Islet of Langerhans (tissue), 1 donor: Measurements from ENCODE around the gene TANC2.
"Not testable (repeated sequence)": the region's sequence is repeated elsewhere in the genome, so short reads cannot be mapped to it uniquely, and the experiment has no call there.

ENCODE experiments used
- FAIRE-seq: peaks from one replicate; lab custom pipeline; 2011; peaks lifted over from hg19 to GRCh38; lab: Jason Lieb, UNC

Gene TANC2

DNA sequence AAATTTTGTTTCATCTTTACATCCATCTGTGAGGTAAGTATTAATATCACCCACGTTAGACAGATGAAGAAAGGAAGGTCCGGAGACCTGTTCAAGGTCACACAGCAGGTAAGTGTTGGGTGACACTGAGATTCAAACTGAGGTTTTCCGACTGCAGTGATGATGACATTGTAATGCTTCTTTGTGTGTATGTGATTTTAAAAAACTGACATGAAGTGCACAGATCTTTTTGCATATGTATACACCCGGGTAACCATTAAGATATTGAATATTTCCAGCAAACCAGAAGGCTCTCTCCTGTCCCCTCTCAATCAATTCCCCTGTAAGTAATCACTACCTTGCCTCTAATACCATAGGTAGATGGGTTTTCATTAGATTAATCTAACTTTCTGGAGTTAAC is 1.5 kb upstream of the TANC2 start:
- FAIRE-seq: no peak

DNA sequence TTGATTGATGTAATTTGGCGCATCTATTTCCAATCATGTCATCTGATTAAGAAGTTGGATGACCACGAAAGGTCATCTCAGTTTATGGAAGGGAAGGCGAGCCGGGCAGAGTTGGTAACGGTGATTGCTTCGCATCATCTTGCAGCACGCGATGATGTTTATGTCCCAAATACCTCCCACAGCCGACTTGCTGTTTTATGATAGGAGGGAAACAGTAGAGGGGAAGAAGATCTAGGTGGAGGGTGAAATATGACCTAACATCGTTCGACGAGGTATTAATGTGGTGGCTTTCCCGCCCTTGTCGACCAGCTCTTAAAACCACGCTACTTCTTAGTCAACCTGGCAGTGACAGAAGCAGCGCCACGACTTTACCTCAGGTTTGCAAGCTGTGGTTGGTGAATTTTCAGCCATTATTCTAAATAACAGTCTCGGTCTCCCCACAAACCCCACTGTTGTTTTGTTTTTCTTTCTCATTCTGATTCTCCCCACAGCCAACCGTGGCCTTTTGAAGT is 805 bp upstream of the TANC2 start:
- no peak for FAIRE-seq

DNA sequence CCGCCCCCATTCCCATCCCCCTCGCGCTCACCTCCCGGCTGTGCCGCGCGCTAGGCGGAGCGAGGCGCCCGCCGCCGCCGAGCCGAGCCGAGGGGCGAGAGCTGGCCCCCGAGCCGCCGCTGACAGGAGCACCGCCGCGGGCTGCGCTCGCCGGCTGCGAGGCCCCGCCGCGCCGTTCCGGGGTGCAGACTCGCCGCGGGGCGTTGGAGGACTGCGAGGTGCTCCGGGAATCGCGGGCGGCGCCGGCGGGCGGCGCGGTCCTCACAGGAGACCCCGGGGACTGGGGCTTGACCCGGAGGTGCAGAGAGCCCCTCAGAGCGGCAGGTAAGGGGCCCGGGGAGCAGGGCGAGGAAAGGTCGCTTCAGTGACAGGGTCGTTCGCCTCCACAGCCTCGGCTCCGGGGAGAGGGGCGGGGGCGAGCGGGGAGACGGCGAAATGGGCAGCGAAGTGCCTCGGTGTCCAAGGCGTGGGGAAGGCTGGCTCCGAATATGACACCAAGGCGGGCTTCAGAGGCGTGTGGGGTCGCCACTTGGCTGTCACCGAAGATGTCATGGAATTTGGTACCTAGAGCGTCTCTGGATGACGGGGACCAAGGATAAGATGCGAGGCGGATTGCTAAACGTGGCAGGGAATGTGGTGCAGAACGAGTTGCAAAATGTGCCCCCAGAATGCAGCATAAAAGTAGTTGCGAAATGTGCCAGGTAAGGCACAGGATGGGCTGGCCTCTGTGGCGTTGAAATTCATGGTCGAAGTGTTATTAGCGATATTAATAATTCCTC is 580 bp downstream of the TANC2 start:
- no peak for FAIRE-seq

DNA sequence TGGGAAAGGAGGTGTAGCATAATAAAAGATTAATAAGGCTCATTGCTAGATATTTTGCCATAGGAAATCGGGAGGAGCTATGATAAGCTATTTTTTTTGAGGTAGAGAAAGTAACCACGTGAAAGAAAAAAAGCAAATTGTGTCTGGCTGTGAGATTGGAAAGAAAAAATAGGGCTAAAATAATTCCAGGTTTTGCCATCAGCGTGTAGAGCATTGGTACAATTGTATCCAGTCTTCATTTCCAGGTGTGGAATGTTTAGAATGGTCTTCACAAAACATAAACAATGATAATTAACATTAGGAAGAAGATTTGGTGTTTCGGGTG is 1.1 kb downstream of the TANC2 start:
- no peak for FAIRE-seq

DNA sequence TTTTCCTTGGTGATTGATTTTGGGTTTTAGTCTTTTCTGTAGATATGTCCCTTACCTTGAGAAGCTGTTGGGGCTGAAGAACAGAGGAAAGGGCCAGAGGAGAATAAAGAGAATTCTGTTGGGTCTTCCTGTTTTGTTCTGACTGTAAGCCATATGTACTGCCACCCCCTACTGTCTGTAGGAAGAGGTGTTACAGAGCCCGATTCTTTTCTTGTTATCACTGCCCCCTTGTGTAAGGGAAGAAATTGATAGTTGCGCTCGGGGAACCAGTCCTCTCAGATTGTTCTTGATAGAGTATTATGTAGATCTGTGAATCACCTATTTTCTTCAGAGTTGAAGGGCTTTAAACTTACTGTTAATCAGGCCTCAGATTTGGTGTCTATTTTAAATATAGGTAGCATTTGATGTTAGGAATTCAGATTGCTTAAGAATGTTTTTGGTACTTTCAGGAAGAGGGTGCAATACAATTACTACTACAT is 2.4 kb downstream of the TANC2 start:
- FAIRE-seq: peak; percentile 98

DNA sequence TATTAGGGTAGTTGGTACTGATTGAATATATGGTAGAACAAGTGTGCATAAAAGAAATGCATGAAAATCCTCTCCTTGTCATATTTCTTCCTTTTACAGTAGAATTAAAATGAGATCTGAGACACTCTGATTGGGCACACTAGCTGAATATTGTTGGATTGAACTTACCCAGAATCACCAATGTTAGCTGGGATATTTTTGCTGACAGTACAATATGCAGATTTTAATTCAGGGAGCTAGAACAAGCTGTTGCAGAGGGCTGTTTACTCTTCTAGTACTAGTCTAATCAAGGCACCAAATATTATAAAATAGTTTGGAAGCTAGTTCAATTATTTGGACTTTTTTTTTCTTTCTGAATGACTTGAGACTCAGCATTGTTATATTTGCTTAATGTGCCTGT is 4.6 kb downstream of the TANC2 start:
- FAIRE-seq: peak; percentile 65

DNA sequence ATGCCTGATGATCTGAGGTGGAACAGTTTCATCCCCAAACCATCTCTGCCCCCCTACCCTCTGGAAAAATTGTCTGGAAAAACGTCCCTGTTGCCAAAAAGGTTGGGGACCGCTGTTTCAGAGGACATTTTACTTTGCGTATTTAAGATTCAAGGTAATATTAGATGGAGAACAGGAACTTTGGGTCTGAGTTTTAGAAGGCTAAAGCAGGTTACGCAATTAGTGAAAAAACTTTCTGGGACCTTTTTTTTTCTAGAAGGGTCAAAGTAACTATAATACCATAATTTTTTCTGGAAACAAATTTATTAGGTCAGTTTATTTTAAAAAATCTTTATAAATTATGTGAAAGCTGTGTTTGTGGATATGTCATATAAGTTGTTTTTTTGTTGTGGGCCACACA is 5.8 kb downstream of the TANC2 start:
- FAIRE-seq: no peak

DNA sequence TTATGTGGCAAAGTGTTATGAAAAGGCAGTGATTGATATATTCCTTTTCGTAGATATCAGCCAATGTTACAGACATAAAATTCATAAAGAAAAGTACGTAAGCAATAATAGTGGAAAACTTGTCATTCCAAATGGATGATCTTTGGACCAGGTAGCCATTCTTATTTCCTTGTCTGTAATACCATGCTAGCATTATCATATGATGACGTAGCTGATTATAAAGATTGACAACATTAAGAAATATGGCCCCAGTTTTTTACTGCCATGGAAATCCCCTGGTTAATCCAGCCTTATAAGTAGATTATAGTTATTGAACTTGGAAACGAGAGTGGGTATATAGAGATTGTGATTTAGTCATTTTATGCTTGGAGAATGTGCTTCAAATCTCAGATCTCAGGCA is 8.8 kb downstream of the TANC2 start:
- no peak for FAIRE-seq

DNA sequence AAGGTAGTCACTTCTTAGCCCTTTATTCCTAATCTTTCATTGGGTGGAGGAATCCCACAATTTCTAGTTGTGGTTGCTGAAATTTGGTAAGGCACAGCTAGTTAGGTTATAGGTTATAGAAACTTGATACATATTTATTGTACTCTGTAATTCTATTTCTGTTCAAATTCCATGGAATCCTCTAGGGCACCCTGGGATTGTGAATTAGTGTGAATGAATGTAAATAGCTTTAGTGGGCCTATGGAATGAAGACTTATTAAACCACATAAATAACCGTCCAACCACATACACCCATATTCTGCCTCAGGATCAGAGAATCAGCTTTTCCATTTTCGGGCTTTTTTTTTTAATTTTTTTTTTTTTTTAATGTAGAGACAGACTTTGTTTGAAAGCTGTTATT is 9.2 kb downstream of the TANC2 start:
- FAIRE-seq: no peak

DNA sequence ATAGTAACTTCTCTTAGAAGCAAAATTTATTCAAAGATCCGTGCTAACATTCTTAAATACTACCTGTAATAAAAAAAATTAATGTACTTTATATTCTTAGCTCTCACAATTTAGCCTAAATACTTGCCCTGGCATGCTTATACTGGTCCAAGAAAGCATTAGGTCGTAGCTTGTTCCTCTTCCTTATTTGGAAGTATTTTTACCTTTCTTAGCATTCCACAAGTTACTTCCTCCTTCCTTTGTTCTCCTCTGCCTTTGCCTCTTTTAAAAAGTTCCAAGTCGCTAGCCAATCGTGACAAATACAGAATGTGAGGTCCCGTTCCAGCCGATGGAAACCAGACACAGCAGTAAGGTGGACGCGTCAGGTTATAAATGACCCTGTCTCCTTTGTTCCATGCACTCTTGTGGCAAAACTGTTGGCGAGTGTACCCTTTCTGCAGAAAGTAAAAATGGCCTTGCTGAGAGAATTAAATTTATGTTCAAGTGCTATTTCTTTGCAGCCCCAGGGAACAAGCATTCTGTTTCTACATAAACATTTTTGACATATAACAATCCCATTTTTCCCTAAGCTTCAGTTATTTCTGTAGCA is 10.7 kb downstream of the TANC2 start:
- not testable (repeated sequence) for FAIRE-seq

DNA sequence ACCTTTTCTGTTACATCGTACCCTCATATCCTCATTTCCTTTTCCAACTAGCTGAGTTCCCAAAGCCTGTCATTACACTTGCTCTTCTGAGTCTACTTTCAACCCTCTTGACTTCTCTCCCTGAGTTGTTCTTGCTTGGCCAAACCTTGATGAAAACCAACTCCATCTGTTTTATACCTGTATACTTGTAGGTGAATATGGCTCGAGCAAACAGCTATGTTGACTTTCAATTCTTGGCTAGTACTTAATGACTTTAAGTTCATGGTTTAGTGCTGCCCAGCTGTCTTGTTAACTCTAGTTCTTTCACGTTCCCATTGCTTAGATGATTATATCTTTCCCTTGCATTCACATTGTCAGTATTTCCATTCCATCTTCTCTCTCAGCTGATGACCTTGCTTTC is 14.8 kb downstream of the TANC2 start:
- no peak for FAIRE-seq

DNA sequence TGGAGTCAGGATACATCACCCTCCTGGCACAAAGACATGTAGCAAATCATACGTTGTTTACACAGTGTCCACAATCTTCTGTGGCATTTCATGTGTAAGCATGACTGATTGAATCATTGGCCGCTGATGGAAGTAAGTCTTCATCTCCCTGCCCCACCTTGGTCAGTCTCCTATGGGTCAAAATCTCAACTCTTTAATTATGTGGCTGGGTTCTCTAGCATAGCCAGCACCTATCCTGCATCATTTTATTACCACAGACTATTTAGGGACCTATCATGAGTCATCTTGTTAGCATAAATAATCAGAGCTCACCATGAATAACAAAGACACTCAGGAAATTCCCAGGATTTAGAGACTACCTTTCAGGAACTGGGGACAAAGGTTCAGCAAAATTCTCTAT is 15.9 kb downstream of the TANC2 start:
- FAIRE-seq: no peak

DNA sequence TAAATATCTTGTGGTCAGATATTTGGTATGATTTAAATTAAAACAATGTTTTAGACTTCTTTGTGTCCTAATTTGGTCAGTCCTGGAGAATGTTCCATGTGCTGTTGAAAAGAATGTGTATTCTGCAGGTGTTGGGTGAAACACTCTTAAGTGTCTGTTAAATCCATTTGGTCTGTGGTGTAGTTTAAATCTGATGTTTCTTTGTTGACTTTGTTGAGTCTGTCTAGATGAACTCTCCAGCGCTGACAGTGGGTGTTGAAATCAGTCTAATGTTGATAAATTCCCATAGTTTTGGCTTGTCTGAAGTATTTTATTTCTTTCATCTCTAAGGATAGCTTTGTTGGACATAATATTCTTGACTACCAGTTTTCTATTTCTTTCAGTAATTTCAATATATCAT is 18.8 kb downstream of the TANC2 start:
- no peak for FAIRE-seq

DNA sequence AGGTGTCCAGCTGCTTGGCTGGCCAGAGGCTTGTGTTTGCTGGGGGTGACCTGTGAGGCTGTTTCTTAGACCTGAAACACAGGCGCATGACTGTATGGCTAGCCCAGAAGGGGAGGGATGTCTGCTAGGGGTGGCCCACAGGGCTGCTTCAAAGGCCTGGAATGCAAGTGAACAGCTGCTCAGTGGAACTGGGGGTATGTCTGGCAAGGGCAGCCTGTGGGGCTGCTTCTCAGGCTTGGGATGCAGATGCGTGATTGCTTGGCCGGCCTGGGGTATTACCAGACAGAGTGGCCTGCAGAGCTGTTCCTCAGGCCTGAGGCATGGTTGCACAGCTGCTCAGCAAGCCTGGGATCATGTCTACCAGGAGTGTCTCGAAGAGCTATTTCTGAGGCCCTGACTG is 20.5 kb downstream of the TANC2 start:
- FAIRE-seq: no peak

DNA sequence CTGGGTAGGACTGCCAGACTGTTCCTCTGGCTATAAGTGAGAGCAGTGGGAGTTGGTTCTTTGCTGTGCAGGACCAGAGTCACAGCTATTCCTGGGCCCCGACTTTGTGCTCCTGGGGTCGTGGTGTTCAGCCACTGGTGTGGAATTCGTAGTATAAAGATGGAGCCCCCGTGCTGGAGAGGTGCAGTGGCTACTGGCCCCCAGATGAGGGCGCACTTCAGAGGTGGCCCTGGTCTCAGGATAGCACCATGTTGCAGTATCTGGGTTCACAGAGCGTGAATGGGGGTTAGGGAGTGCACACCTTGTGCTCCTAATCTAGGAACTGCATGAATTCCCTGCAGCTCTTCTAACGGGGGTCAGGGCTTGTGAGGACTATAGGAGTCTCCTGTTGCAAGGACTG is 21.1 kb downstream of the TANC2 start:
- FAIRE-seq: no peak

DNA sequence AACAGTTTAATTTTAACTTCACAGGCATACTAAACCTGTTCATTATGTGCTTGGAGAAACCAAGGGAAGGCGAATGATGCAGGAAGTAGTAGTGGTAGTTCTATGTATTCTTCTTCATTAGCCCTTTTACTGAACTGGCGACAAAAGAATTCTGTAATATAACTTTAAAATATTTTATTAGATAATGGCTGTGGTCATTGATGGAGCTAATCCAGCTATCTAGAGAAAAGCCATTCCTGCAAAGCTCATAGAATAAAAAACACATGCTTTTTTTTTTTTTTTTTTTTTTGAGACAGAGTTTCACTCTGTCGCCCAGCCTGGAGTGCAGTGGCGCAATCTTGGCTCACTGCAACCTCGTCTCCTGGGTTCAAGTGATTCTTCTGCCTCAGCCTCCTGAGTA is 23.5 kb downstream of the TANC2 start:
- FAIRE-seq: no peak

DNA sequence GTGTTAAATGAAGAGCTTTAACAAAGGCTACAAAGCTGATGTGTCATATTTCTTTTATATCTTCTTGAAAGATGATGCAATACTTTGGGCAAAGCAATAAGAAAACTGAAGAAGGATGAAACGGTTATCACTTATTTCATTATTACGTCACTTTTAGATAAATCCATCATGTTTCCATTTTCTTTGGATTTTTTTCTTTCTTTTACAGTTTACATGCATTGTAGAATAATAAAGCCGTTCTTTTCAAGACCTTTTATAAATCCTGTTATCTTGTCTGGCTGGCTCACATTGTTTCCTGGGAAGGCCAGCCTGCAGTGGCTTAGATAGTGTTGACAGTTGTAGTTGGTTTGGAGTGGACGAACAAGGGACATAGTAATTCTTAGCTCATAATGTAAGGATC is 28.9 kb downstream of the TANC2 start:
- FAIRE-seq: no peak

DNA sequence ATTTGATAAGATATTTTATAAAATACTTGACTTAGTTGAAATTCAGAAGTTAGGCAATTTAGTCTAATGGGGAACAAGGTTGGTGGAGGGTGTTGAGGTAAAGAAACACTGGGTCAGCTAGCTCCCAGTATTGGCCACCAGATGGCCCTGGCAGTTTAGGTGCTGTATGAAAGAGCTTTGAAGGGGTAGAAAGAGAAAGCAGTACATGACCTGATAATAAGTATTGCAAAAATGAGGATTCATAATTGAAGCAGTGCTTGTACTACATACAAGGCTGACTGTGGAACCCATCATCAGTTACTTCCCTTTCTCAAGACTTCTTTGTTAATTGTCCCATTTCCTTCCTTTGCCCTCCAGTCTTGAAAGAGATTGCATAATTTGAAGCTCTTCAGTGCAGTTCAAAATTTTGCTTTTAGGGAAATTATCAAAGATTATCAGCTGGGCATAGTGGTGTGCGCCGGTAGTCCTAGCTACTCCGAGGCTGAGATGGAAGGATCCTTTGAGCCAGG is 29.4 kb downstream of the TANC2 start:
- FAIRE-seq: no peak

DNA sequence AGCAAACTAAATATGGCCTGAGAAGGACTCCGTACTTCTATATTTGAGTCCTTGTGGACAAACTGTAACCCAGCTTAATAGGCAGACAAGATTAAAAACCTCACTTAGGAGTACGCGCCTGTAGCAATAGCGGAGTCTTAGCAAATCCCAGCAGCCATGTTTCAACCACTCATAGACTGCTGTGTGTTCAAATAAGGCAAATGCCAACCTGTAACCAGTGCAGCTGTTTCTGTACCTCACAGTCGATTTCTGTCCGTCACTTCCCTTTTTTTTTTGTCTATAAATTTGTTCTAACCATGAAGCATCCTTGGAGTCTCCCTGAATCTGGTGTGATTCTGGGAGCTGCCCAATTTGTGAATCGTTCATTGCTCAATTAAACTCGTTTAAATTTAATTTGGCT is 30.2 kb downstream of the TANC2 start:
- FAIRE-seq: no peak

DNA sequence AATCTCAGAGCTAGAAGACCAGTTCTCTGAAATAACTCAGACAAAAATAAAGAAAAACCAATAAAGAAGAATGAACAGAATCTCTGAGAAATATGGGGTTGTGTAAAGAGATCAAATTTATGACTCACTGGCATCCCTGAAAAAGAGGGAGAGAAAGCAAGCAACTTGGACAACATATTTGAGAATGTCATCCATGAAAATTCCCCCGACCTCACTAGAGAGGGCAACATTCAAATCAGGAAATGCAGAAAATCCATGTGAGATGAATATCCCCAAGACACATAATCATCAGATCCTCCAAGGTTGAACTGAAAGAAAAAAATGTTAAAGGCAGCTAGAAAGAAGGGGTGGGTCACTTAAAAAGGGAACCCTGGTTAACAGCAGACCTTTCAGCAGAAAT is 32.1 kb downstream of the TANC2 start:
- FAIRE-seq: no peak

DNA sequence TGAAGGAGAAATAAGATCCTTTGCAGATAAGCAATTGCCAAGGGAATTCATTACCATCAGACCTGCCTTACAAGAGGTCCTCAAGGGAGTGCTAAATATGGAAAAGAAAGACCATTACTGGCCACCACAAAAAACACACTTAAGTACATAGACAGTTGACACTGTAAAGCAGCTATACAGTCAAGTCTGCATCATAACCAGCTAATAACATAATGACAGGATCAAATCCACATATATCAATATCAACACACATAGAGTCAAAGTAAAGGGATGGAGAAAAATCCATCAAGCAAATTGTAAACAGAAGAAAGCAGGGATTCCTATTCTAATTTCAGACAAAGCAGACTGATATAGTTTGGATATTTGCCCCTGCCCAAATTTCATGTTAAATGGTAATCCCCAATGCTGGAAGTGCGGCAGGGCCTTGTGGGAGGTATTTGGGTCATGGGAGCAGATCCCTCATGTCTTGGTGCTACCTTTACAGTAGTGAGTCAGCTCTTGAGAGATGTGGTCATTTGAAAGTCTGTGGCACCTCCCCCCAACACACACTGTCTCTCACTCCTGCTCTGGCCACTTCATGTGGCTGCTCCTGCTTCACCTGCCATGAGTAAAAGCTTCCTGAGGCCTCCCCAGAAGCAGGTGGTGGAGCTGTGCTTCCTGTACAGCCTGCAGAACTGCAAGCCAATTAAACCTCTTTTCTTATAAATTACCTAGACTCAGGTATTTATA is 32.8 kb downstream of the TANC2 start:
- FAIRE-seq: no peak

DNA sequence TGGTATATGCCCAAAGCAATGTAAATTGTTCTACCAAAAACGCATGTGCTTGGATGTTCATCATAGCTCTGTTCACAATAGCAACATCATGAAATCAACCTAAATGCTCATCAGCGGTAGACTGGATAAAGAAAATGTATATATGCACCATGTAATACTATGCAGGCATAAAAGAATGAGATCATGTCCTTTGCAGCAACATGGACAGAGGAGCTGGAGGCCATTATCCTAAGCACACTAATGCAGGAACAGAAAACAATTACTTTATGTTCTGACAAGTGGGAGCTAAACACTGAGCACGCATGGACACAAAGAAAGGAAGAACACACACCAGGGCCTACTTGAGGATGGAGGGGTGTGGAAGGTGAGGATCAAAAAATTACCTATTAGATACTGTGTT is 33.7 kb downstream of the TANC2 start:
- FAIRE-seq: no peak

DNA sequence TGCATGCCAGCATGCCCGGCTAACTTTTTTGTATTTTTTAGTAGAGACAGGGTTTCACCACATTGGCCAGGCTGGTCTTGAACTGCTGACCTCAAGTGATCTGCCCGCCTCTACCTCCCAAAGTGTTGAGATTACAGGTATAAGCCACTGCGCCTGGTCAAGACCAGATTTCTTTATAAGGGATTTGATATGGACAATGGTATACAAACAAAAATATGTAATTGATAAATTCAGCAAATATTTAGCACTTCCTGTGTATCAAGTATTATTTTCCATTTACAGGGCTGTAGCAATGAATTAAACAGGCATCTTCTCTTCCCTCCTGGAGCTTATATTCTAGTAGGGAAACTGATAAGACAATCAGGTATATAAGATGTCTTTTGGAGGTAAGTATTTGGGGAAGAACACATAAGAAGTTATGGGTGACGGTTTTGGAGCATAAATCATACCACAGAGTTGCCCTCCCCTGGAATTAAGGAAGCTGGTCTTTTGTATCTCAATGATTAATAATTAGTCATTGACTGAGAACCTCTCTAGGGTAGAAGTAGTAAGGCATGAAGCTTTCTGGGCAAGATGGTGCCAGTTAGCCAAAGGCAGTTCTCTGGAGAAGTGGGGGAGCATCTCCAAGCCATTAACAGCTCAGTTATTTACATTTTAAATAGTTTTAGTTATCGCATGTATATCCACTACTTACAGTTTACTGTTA is 35.8 kb downstream of the TANC2 start:
- no peak for FAIRE-seq
